Rectal smooth muscle tissue (tissue), 1 donor: Measurements from ENCODE around the gene NENF.

ENCODE experiments used
- H3K27ac ChIP-seq: one replicate; pipeline ENCODE4 v1.7.0; 2013; ENCODE audit warnings: low read depth, low read length, inconsistent platforms
- H3K27me3 ChIP-seq: one replicate; pipeline ENCODE4 v1.7.0; 2013; ENCODE audit warnings: low read length; ENCODE audit not compliant: control insufficient read depth, insufficient read depth
- H3K36me3 ChIP-seq: one replicate; pipeline ENCODE4 v1.7.0; 2013; ENCODE audit warnings: low read length; ENCODE audit not compliant: control insufficient read depth, insufficient read depth
- H3K4me1 ChIP-seq: one replicate; pipeline ENCODE4 v1.7.0; 2013; ENCODE audit warnings: low read length; ENCODE audit not compliant: control insufficient read depth, insufficient read depth
- H3K4me3 ChIP-seq: one replicate; pipeline ENCODE4 v1.7.0; 2013; ENCODE audit warnings: low read length
- H3K9ac ChIP-seq: one replicate; pipeline ENCODE4 v1.7.0; 2013; ENCODE audit warnings: low read length

The NENF gene

GRCh38 chr1:212413902-212414327, 18.8 kb upstream of the NENF start:
- H3K27me3 ChIP-seq = no peaks in the 10 kb centered on the region
- no peak overlapping the region for H3K27ac ChIP-seq
- H3K9ac ChIP-seq = no peak overlapping the region
- no peaks in the 10 kb centered on the region for H3K4me1 ChIP-seq
- H3K36me3 ChIP-seq = peaks cover 6% of the 10 kb centered on the region
- H3K4me3 ChIP-seq = peak overlapping the region; percentile 88

GRCh38 chr1:212414328-212415106, 18.2 kb upstream of the NENF start, which contains the start of gene PACC1:
Gene PACC1, minus strand, starts transcription at chr1:212414886. Its CDS starts 129 bp downstream, at chr1:212414757.
- no peaks in the 10 kb centered on the region for H3K27me3 ChIP-seq
- no peak within 1 kb of the TSS for H3K9ac ChIP-seq
- H3K36me3 ChIP-seq = peaks cover 6% of the 10 kb centered on the region
- H3K27ac ChIP-seq = no peak within 1 kb of the TSS
- H3K4me1 ChIP-seq = no peaks in the 10 kb centered on the region
- H3K4me3 ChIP-seq = peak within 1 kb of the TSS; percentile 88

GRCh38 chr1:212415107-212415841, 17.4 kb upstream of the NENF start:
- Histone ChIP-seq H3K27ac (no peak overlapping the region), H3K9ac (no peak overlapping the region), H3K27me3 (no peaks in the 10 kb centered on the region), H3K4me3 (peak overlapping the region; percentile 88), H3K36me3 (no peaks in the 10 kb centered on the region), H3K4me1 (no peaks in the 10 kb centered on the region)

- H3K4me3 ChIP-seq = no peak overlapping the region
- H3K4me1 ChIP-seq = no peaks in the 10 kb centered on the region
- no peak overlapping the region for H3K27ac ChIP-seq
- no peaks in the 10 kb centered on the region for H3K36me3 ChIP-seq
- no peaks in the 10 kb centered on the region for H3K27me3 ChIP-seq
- no peak overlapping the region for H3K9ac ChIP-seq
Measured at GRCh38 chr1:212421165-212421564, 11.6 kb upstream of the NENF start.

- Histone ChIP-seq H3K27me3 (no peaks in the 10 kb centered on the region), H3K27ac (no peak overlapping the region), H3K4me3 (no peak overlapping the region), H3K4me1 (no peaks in the 10 kb centered on the region), H3K9ac (no peak overlapping the region), H3K36me3 (no peaks in the 10 kb centered on the region)
Measured at GRCh38 chr1:212423879-212424278, 8.8 kb upstream of the NENF start.

GRCh38 chr1:212428496-212428895, 4.2 kb upstream of the NENF start:
- Histone ChIP-seq H3K27me3 (no peaks in the 10 kb centered on the region), H3K27ac (no peak overlapping the region), H3K4me1 (peaks cover 3% of the 10 kb centered on the region), H3K9ac (no peak overlapping the region), H3K4me3 (no peak overlapping the region), H3K36me3 (no peaks in the 10 kb centered on the region)

GRCh38 chr1:212430416-212430815, 2.3 kb upstream of the NENF start:
- Histone ChIP-seq H3K4me3 (no peak overlapping the region), H3K27ac (no peak overlapping the region), H3K27me3 (no peaks in the 10 kb centered on the region), H3K9ac (no peak overlapping the region), H3K4me1 (peaks cover 7% of the 10 kb centered on the region), H3K36me3 (no peaks in the 10 kb centered on the region)

- Histone ChIP-seq H3K27ac (no peak overlapping the region), H3K4me1 (peaks cover 7% of the 10 kb centered on the region), H3K9ac (no peak overlapping the region), H3K36me3 (no peaks in the 10 kb centered on the region), H3K27me3 (no peaks in the 10 kb centered on the region), H3K4me3 (no peak overlapping the region)
Measured at GRCh38 chr1:212430955-212431394, 1.7 kb upstream of the NENF start.

- Histone ChIP-seq H3K36me3 (no peaks in the 10 kb centered on the region), H3K27ac (no peak overlapping the region), H3K9ac (no peak overlapping the region), H3K4me1 (peaks cover 7% of the 10 kb centered on the region), H3K4me3 (no peak overlapping the region), H3K27me3 (no peaks in the 10 kb centered on the region)
Measured at GRCh38 chr1:212431644-212432043, 1.1 kb upstream of the NENF start.

- Histone ChIP-seq H3K27me3 (no peaks in the 10 kb centered on the region), H3K4me3 (peak overlapping the region; percentile 44), H3K36me3 (no peaks in the 10 kb centered on the region), H3K27ac (peak overlapping the region; percentile 38), H3K9ac (no peak overlapping the region), H3K4me1 (peaks cover 7% of the 10 kb centered on the region)
Measured at GRCh38 chr1:212432272-212432660, 454 bp upstream of the NENF start.

- peak overlapping the region; percentile 81 for H3K27ac ChIP-seq
- peaks cover 7% of the 10 kb centered on the region for H3K4me1 ChIP-seq
- no peaks in the 10 kb centered on the region for H3K36me3 ChIP-seq
- H3K4me3 ChIP-seq = peak overlapping the region; percentile 89
- H3K9ac ChIP-seq = peak overlapping the region; percentile 54
- no peaks in the 10 kb centered on the region for H3K27me3 ChIP-seq
Measured at GRCh38 chr1:212433577-212434462, 1.1 kb downstream of the NENF start.

GRCh38 chr1:212434992-212435391, 2.3 kb downstream of the NENF start:
- Histone ChIP-seq H3K4me1 (peaks cover 7% of the 10 kb centered on the region), H3K27me3 (no peaks in the 10 kb centered on the region), H3K27ac (no peak overlapping the region), H3K4me3 (no peak overlapping the region), H3K9ac (no peak overlapping the region), H3K36me3 (no peaks in the 10 kb centered on the region)
